ENCODE results near the gene MBD6.
A peak's percentile ranks its signal among the peaks of the same experiment; 100 is the strongest.

The MBD6 gene

DNA sequence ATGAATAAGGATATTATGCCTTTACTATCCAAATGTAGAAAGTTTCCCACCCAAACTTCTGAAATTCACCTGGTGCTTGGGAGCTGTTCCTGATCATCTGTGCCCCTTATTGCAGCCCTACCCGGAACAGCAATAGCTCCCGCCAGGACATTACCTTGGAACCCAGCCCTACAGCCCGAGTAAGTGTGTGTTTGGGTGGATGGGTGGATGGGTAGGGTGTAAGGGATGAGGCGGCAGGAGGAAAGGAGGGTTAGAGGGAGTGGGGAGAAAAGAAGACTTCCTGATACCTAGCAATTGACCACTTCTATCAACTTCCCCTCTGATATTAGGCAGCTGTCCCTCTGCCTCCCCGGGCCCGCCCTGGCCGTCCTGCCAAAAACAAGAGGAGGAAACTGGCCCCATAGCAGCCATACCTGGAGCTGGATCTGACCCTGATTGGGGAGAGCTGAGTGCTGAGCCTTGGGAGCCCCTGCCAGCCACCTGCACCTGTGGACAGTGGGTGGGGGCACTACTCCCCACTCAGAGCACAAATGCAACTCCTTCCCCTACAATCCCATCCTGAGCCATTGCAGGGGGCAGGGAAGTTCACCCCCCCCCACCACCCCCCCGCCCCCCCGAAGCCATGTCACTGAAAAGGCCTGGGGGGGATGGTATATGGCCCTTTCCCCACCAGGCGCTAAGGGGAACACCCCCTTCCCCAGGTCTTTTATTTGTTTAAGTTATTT is 6.4 kb downstream of the MBD6 start:
- DNase-seq (ENCODE audit: low spot score) = no peak

DNA sequence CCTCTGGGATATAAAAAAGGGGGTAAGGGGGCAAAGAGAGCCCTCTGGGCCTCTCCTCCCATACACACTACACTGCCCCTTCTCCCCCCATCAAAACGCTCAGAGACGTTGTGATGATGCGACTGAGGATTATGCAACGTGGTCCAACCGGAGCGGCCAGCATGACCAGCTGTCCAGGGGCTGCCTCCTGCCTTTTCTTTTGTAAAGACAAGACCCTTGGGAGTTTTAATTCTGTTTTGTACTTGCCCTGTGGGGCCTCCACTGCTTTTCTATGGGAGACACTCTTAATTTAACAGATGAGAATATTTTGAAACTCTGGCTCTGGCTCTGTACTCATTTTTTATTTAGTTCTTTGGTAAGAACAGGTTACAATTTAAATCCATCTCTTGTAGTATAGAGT is 7.2 kb downstream of the MBD6 start:
- DNase-seq (ENCODE audit: low spot score) = no peak

DNA sequence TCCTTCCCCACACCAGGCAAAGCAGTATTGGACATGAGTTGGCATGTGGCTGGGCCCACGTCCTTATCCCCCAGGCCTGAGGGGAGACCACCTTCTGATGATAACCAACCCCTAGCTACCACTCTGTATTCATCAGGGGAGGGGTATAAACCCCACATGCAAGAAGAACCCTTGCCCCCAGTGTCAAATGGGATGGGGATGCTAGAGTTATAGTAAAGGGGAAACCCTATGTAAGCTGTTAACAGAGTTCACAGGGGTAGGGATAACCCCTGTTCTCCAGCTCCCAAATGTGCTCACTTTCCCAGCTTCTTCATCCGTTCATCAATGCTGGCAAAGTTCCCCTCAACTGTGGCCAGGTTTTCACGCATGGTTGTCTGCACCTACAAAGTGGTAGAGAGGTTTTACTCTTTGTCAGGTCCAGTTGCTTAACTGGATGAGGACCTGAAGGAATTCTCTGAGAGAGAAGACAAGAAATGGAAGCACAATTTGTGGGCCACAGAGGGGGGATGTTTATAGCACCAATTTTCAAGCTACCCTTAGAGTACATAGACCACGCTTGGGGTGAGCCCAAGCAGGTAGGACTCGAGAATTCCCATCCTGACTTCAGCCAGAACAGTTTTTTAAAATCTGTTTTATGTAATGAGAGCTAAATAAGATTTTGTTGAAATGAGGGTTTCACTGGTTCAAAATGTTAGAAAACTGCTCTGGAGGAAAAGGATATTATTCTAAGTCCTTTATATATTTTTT is 7.9 kb downstream of the MBD6 start:
- DNase-seq (ENCODE audit: low spot score) = no peak

DNA sequence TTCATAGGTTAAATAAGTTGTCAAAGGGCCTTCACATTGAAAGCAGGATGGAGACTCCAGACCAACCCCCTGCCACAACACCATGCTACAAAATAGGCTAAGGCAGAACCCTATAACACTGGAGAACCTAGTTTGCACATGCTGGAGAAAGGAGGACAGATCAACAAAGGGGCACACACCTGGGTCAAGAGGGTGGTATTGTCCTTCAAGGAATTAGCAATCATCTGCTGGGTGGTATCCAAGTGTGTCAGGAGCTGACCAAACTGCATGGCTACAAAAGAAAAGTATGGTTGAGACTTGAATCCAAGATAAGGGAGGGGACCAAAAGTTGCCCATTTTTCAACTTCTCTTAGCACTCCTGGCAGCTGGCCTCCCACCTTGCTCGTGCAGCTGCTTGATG is 9.2 kb downstream of the MBD6 start:
- DNase-seq (ENCODE audit: low spot score) = no peak

GRCh38 chr12:57533108-57533507 is 10.5 kb downstream of the MBD6 start:
- no peak for DNase-seq (ENCODE audit: low spot score)

- DNase-seq (ENCODE audit: low spot score) = no peak
Measured at GRCh38 chr12:57534250-57534649, 11.6 kb downstream of the MBD6 start.

DNA sequence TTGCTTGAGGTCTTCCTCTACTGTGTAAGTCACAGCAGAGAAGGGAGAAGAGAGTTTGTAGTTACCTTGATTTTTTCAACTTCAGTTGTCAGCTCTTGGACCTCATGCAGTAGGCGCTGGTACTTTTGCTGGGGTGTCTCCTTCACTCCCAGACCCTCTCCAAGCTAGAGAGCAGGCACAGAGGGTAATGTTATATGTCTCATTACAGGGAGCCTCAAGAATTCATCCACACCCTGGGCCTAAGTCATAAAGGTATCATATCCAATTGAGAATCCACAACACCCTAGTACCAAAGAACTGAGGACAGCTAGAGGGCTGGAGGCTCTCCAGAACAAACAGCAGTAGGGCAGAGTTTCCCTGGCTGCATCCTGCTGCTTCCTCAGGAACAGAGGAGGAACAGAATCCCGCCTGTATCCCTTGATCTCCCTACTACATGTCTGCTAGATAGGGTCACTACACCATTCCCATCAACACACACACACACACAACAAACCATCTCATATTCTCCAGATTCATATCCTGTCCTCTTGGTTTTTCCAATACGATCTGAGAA is 12.4 kb downstream of the MBD6 start:
- DNase-seq (ENCODE audit: low spot score) = no peak

DNA sequence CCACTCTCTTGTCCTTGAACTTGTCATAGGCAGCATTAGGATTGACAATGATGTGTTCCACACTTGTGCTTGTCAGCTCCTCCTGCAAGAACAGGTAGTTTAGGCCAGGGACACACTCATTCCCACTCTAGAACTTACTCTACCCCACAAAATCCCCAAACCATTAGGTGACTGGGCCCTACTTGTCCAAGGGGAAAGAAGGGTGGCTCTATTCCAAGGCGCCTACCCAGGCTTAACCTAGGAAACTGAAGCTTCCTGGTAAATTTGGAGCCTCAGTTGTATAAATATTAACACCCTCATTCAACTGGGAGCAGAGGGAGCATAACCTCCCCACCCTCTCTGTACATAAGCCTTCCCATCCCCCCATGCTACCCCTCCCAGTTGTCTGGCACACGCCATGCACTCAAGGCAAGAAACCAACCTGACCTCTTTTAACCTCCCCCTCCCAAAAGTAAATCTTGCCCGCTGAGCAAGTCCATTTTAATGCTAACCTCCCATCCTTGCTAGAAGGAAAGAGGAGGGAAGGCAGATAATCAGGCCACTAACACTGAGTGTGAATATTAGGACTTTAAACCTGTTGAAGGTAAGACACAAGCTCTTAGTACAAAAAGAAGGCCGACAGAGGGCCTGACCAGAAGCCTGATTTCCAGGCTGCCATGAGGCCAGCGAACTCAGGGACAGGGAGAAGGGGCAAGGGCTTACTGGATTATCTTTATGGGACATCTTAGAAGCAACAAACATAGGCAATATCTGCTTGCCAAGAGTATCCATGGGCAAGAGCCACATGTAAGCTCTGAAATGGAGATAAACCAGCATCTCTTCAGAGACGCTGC is 13.4 kb downstream of the MBD6 start:
- DNase-seq (ENCODE audit: low spot score) = no peak

DNA sequence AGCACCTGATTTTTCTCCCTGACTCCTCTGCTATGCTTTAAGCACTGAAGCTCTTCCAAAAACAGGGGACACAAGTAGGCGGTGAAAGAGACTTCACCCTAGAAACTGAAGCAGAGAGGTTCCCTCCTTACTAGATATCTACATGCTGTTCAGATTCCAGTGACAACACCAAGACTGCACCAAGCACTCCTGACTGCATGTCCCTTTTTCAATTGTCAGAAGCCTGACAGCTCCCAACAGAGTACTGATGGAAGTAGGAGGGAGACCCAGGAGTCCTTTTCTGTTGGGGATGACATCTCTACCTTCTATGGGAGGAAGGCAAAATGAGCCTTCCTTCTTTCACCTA is 13.9 kb downstream of the MBD6 start:
- DNase-seq (ENCODE audit: low spot score) = no peak

DNA sequence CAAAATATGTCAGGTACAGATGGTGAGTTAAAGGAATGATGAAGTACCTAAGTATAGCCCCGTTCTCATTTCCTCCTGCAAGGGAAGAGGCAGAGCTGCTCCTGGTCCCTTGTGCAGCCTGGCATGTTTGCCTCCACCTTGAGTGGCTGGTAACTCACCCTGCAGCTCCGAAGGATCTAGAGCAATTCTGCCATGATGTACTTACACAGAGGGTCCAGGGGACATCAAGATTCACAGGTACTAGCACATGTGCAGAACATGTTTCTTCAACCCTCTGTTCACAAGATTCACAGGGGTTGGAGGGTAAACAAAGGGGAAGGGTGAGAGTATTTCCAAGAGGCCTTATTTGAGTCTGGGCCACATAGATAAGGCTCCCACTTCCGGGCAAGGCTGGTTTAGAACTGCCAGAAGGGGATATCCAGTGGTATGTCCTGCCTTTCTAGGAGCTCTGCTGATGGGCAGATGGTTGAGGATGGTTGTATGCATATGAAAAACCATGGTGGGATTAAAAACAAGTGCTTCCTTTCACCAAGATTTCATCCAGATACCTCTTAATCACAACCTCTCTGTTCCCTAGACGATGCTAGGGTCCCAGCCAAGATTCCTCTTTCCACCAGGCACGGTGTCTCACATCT is 16.6 kb downstream of the MBD6 start:
- no peak for DNase-seq (ENCODE audit: low spot score)

GRCh38 chr12:57541001-57541400 is 18.4 kb downstream of the MBD6 start:
- no peak for DNase-seq (ENCODE audit: low spot score)

- no peak for DNase-seq (ENCODE audit: low spot score)
Measured at GRCh38 chr12:57541717-57542116, 19.1 kb downstream of the MBD6 start.

GRCh38 chr12:57543581-57543980 is 21.0 kb downstream of the MBD6 start:
- no peak for DNase-seq (ENCODE audit: low spot score)

DNA sequence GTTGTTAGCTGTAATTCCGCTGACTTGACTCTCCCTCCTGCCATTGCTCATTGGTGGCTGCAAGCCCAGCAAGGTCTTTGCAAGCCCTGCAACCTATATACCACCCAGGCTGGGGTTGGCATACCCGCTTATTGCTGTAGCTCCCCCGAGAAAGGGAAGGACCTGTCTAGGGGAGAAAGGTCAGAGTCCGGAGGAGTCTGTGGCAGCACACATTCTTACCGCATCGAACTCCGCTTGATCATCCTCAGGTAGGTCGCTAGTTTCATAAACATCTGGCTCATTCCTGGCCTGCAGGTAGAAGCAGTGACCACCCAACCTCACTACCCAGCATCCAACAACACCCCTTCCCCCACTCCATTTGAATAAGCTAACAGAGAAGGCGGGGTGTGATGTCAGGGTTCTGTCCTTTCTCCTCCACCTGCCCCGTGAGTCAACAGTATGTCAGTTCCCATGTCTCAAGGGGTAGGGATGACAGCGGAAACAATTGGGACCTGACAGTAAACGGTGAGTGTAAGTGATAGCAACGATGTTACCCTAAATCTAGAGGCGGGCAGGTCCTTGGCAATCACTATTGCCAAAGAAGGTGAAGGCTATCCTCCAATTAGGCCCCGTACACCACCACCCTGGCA is 23.3 kb downstream of the MBD6 start:
- DNase-seq (ENCODE audit: low spot score) = no peak

DNA sequence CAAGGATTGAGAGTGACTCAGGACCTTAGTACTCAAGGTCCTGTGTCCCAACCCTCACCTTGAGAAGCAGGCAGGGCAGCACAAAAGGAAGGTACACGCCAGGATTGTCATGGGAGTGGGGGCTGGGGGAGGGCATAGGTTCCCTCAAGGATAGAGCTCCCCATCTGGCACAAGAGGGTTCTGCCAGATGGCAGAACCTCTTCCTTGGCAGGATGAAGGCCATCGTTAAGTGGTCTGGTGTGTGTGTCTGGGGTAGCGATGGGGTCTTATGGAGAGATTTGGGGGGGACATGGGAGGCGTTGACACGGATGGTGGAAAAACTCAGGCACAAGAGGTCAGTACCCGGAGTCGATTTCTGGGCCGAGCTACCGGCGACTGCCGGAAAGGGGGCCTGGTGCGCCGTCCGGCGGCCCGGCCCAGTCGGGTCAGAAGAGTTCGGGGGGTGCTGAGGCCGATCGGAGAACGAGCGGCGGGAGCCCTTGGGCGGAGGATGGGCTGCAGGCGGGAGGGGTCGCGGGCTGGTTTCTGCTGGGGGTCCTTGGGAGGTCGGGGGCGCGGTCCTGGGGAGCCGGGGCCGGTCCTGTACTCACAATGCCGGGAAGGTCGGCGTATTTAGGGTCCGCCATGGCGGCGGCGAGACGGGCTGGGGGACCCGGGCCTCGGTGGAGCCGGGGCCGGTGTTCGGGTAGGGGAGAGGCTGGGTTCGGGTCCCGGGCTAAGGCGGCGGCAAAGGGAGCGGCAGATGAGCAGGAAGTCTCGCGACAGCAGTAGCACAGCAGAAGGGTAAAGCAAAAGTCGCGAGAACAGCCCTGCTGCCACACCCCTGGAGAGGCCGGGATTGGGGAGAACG is 24.0 kb downstream of the MBD6 start, which contains the start of gene DCTN2:
DCTN2 (minus strand) TSS at position 755 of the 850 bp plus-strand sequence; CDS start at position 626, 129 bp downstream.
- DNase-seq (ENCODE audit: low spot score) = peak; percentile 96

- no peak for DNase-seq (ENCODE audit: low spot score)
Measured at GRCh38 chr12:57547288-57548012, 24.8 kb downstream of the MBD6 start.

DNA sequence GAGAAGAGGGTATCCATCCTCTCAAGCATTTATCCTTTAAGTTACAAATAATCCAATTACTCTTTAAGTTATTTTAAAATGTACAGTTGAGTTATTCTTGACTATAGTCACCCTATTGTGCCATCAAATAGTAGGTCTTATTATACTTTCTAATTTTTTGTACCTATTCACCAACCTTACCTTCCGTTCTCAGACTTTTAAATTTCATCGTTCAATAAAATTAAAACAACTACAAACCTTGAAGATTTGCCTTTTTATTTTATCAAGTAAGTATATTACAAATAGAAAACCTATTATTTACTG is 25.3 kb downstream of the MBD6 start:
- DNase-seq (ENCODE audit: low spot score) = no peak

DNA sequence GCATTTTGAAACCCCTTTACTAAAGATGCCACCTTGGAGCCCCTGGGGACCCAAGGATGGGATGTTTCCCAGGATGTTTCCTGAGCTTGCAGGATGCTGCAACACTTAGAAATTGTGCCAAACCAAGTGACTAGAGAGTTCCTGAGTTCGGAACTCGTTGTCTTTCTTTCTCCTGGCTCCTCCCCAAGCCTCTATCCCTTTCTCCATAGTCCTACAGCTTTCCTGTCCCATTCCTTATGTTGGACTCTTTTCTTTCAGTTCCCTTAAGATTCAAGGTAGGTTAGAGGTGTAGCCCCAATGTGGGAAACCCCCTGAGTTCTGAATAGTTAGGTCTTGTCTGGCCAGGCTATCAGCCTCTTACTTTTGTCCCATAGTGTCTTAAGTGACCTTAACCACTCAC is 25.9 kb downstream of the MBD6 start:
- DNase-seq (ENCODE audit: low spot score) = no peak

DNA sequence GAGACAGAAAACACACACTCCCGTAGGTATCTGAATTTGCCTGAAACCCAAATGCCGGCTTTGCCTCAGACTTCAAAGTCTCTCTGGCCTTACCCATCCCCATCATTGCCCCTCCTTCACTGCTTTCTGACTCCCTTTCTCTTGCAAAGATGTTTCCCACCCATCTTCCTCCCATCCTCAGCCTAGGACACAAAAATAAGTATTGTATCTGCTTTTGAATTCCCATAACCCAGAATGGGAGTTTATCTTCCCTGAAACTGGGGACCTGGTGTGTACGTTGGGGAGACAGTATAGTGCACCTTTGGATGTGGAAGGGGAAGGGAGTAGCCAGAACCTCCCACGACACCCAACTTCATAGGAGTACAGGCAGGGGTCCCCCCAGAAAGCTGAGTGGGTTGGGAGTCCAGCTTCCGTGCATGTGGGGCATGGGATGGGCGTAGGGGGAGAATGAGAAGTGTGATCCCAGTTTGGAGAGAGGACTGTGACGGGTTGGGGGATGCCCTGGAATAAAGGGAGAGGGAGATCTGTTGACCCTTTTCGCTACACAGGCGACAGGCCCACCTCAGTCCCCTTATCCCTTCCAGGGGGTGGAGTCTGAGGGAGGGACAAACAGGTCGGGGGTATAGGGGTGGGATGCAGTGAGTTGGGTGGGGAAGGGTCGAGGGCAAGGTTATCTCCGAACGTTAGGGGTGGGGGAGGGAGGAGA is 26.7 kb downstream of the MBD6 start:
- no peak for DNase-seq (ENCODE audit: low spot score)

Measured in CD4-positive, alpha-beta T cell treated with Interleukin-15 for 4 hours (primary cell).